Measurements from ENCODE around the gene TMUB2. TPM values are rescaled to one million over a fixed set of nuclear protein-coding genes. Genes with fewer than 3 reads are reported as not detected.

Gene TMUB2
- total and polyA plus RNA-seq, 8 donors, result 10.4 to 50.9 (median 15.9) TPM

GRCh38 chr17:44202756-44203155 is 16.0 kb downstream of the TMUB2 start:
- ATAC-seq (no peak), DNase-seq (peak in 1 of 6 donors; percentile 25), FAIRE-seq (no peak)
- TF ChIP-seq CTCF (IDR thresholded peaks at IDR 0.05), result no peak
- Histone ChIP-seq H3K4me3 (no peak overlapping the region), H3K4me1 (peaks cover 3 to 11% (median 3%) of the 10 kb centered on the region in 3 donors), H3K27ac (no peak overlapping the region), H3K27me3 (no peaks in the 10 kb centered on the region), H3K36me3 (peaks cover 0 to 12% (median 11%) of the 10 kb centered on the region in 3 donors), H3K9me3 (no peaks in the 10 kb centered on the region)
- 79 to 86% methylated on average over 4 of the region's 4 CpGs for WGBS, 2 donors
- intact Hi-C loops (cut with DNase I), result no loop called here

- DNase-seq (peak in 1 of 6 donors; percentile 30), ATAC-seq (no peak), FAIRE-seq (no peak)
- Histone ChIP-seq H3K9me3 (no peaks in the 10 kb centered on the region), H3K4me1 (peaks cover 0 to 4% (median 3%) of the 10 kb centered on the region in 3 donors), H3K4me3 (no peak overlapping the region), H3K27me3 (no peaks in the 10 kb centered on the region), H3K36me3 (peaks cover 0 to 14% (median 13%) of the 10 kb centered on the region in 3 donors), H3K27ac (no peak overlapping the region)
- 49 to 56% methylated on average over 9 of the region's 9 CpGs for WGBS, 2 donors
- peak; percentile 22 to 55 (median 35) for TF ChIP-seq CTCF (IDR thresholded peaks at IDR 0.05)
- intact Hi-C loops (cut with DNase I), result no loop called here
These were observed 17.1 kb downstream of the TMUB2 start for GRCh38 chr17:44203731-44204440.

DNA sequence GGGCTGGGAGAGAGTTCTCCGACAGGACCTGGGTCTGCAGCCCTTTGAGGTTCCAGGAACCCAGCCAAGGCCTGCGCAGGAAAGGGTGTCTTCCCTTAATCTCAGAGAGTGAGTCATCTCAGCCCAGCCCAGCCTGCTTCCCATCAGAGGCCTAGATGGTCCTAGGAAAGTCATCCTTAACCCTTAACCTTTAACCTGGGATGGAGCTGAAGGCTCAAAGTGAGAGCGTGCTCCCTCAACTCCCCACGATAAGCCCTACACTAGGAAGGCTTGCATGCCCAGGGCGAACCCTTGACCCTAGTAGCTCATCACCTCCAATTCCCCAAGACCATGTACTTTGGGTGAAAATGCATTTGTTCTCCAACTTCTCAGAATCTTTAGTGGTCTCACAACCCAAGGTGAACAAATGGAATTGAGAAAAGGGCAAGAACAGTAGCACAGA is 17.7 kb downstream of the TMUB2 start:
- WGBS, 2 donors, result 59 to 64% methylated on average over 5 of the region's 5 CpGs
- no peak for ATAC-seq
- Histone ChIP-seq H3K9me3 (no peaks in the 10 kb centered on the region), H3K4me3 (no peak overlapping the region), H3K36me3 (peaks cover 0 to 18% (median 14%) of the 10 kb centered on the region in 3 donors), H3K4me1 (peaks cover 0 to 4% (median 3%) of the 10 kb centered on the region in 3 donors), H3K27me3 (no peaks in the 10 kb centered on the region), H3K27ac (no peak overlapping the region)
- no peak for TF ChIP-seq CTCF (IDR thresholded peaks at IDR 0.05)
- FAIRE-seq, result no peak
- intact Hi-C loops (cut with DNase I), result no loop called here
- DNase-seq, result peak in 1 of 6 donors; percentile 39

DNA sequence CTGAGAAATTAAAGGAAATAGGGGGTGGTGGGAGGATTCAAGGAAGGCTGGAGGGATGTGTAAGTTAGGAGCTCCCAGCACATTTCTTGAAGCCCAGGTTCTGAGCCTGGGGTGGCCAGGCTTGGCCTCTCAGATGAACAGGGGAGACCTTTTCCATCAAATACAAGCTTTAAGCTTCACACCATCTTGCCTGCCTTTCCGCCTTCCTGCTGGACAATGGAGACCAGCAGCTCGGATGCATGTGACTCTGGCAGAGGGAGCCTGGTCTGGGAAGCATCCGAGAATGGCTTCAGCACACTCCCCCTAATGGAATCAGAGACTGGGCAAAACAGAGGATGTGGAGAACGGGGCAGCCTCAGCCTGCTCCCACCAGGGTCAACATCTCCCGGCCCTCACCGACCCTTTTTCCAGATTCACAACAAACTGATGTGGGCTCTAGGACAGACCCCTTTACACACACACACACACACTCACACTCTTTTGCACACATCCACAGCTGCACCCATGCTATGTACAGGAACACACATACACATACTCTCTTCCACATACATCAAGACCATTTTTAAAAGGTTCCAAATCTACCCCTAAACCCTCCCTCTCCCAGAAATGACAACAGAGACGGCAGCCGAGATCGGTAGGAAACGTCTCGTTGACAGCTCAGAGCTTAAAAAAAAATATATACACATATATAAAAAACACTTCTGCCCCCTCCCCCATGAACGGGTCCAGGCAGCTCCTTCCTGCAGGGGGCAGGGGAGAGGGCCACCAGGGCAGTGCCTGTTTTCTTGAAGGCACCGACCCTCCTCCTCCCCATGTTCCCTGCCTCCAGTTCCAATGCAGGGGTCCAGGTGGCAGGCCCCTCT is 19.4 kb downstream of the TMUB2 start:
- Histone ChIP-seq H3K27ac (no peak overlapping the region), H3K4me1 (peaks cover 0 to 8% (median 0%) of the 10 kb centered on the region in 3 donors), H3K27me3 (no peaks in the 10 kb centered on the region), H3K9me3 (no peaks in the 10 kb centered on the region), H3K36me3 (peaks cover 0 to 20% (median 14%) of the 10 kb centered on the region in 3 donors), H3K4me3 (no peak overlapping the region)
- 45 to 54% methylated on average over 13 of the region's 13 CpGs for WGBS, 2 donors
- DNase-seq (peak in 1 of 6 donors; percentile 45), ATAC-seq (no peak), FAIRE-seq (no peak)
- no peak for TF ChIP-seq CTCF (IDR thresholded peaks at IDR 0.05)
- intact Hi-C loops (cut with DNase I), result no loop called here
